GM12865 (cell line): Measurements from ENCODE around the gene IL1RL1.

Experiments
- DNase-seq: peaks from one replicate; pipeline ENCODE4 v3.0.0; 2010; ENCODE audit warnings: low read depth
- H3K4me3 ChIP-seq: 2 replicates; pipeline ENCODE4 v1.5.1; 2011; ENCODE audit warnings: mild to moderate bottlenecking, low read depth, low read length, control low read depth
- TF ChIP-seq, protein P1 (sequence below): IDR thresholded peaks from 2 replicates; pipeline ENCODE4 v1.5.1; 2011; ENCODE audit warnings: low read length, control low read depth, low read depth, inconsistent platforms; ENCODE audit not compliant: insufficient read depth; ENCODE audit errors: missing control alignments

The IL1RL1 gene

GRCh38 chr2:102361632-102362241, 50.4 kb downstream of the IL1RL1 start:
- no peak for DNase-seq
- H3K4me3 ChIP-seq: no peak overlapping the region
- TF ChIP-seq, protein P1, sequence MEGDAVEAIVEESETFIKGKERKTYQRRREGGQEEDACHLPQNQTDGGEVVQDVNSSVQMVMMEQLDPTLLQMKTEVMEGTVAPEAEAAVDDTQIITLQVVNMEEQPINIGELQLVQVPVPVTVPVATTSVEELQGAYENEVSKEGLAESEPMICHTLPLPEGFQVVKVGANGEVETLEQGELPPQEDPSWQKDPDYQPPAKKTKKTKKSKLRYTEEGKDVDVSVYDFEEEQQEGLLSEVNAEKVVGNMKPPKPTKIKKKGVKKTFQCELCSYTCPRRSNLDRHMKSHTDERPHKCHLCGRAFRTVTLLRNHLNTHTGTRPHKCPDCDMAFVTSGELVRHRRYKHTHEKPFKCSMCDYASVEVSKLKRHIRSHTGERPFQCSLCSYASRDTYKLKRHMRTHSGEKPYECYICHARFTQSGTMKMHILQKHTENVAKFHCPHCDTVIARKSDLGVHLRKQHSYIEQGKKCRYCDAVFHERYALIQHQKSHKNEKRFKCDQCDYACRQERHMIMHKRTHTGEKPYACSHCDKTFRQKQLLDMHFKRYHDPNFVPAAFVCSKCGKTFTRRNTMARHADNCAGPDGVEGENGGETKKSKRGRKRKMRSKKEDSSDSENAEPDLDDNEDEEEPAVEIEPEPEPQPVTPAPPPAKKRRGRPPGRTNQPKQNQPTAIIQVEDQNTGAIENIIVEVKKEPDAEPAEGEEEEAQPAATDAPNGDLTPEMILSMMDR: no peak

DNA sequence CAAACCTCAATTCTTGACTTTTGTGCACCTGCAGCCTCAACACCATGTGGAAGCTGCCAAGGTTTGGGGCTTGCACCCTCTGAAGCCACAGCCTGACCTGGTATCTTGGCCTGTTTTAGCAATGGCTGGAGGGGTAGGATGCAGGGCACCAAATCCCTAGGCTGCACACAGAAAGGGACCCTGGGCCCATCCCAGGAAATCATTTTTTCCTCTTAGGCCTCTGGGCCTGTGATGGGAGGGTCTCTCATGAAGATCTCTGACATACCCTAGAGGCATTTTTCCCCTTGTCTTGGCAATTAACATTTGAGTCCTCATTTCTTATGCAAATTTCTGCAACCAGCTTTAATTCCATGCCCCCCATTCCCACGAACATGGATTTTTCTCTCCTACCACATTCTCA, 54.4 kb downstream of the IL1RL1 start:
- no peak overlapping the region for H3K4me3 ChIP-seq
- TF ChIP-seq, protein P1: no peak
- DNase-seq: no peak

DNA sequence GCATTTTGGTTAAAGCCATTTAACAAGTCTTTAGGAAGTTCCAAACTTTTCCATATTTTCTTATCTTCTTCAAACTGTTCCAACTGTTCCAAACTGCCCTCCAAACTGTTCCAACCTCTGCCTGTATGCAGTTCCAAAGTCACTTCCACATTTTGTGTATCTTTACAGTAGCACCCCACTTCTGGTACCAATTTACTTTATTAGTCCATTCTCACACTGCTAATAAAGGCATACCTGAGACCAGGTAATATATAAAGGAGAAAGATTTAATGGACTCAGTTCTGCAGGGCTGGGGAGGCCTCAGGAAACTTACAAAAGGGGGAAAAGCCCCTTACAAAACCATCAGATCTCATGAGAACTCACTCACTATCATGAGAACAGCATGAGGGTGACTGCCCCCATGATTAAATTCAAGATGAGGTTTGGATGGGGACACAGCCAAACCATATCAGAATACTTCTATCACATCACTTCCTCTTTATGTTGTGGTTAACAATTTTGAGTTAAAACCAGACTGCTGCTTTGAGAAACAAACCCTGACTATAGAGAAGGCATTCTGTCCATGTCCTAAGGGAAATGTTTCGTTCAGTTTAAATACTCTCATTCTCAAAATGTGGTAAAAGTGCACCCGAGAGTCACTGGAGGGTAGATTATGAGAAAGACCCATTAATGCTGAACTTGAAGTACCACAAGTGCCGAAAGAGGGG, 55.2 kb downstream of the IL1RL1 start:
- no peak overlapping the region for H3K4me3 ChIP-seq
- DNase-seq: peak; percentile 82
- TF ChIP-seq, protein P1: no peak

GRCh38 chr2:102367331-102367971, 56.1 kb downstream of the IL1RL1 start:
- TF ChIP-seq, protein P1: no peak
- no peak overlapping the region for H3K4me3 ChIP-seq
- peak; percentile 78 for DNase-seq

DNA sequence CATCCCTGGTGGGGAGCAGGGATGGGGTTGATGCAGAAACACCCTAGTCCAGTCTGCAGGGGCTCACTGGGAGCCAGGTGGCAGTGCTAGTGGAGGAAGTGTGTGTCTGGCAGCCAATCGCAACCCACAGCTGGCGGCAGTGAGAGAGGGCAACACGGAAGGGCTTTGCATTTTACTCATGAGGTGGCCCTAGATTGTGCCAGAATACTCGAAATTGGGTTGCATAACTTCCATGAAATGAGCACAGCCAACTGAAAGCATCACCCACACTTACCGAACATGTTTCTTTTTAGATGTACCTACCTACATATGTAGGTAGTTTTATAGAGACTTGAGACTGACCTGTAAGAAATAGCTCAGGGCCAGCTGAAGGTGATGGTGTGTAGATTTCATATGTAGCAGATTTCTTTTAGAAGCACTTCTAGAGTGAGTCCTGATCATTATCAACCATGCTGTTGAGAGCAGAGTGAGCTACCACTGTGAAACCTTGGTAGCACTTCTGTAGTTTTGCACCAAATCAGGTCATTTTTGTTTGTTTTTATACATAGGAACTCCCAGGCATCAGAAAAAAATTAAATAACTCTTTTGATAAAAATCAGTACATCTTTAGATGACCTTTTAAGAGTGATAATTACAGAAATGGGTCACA, 57.2 kb downstream of the IL1RL1 start:
- TF ChIP-seq, protein P1: no peak
- DNase-seq: no peak
- no peak overlapping the region for H3K4me3 ChIP-seq

GRCh38 chr2:102369866-102370265, 58.5 kb downstream of the IL1RL1 start:
- no peak overlapping the region for H3K4me3 ChIP-seq
- TF ChIP-seq, protein P1: no peak
- no peak for DNase-seq
